HG03139 (cell line): Measurements from ENCODE around the gene PRKCQ.

Experiments
- ATAC-seq: cut with Tn5 transposase; IDR thresholded peaks from one replicate; pipeline ENCODE4 v1.9.1; 2021; ENCODE audit not compliant: unreplicated experiment

Gene PRKCQ

DNA sequence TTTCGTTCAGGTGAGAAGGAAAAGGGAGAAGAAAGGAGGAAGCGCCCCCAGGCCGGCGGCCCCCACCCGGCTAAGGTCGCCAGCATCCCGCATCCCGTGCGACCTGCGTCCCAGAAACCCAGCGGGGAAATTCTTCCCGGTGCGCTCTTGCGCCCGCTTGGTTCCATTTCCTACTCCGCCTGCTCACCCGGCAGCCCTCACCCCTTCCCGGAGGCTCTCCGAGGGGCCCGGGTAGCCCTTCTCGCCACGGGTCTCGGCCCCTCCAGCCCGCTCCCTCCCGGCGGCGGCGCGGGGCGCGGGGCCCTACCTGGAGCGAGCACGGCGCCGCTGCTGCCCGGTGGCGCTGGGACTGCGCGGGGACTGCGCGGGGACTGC lies at the start of gene PRKCQ:
Gene PRKCQ, minus strand, starts transcription at position 373 of the 375 bp plus-strand sequence. CDS start 65,141 bp downstream, outside the sequence.
- ATAC-seq: peak; percentile 20

GRCh38 chr10:6625428-6625827 lies 45.4 kb upstream of the PRKCQ start:
- no peak for ATAC-seq

- no peak for ATAC-seq
These were observed 44.3 kb upstream of the PRKCQ start for GRCh38 chr10:6624392-6624791.

DNA sequence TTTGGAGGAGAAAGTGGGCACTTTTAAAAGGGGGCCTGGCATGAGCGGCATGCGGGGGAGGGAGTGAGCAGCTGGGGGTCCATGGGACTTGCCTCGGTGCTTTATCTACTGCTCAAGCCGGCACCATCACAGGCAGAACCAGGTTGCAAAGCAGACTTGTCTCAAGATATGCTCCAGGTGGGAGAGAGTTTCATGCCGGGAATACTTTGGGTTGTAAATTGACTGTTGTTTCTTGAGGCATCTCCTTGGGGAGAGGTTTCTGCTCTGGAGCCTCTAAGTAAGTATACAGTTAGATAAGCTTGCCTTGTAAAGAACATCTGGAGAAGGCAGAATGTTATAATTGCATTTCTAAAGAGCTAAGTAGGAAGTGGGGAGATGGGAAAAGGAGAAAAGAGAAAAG lies 42.8 kb upstream of the PRKCQ start:
- no peak for ATAC-seq

DNA sequence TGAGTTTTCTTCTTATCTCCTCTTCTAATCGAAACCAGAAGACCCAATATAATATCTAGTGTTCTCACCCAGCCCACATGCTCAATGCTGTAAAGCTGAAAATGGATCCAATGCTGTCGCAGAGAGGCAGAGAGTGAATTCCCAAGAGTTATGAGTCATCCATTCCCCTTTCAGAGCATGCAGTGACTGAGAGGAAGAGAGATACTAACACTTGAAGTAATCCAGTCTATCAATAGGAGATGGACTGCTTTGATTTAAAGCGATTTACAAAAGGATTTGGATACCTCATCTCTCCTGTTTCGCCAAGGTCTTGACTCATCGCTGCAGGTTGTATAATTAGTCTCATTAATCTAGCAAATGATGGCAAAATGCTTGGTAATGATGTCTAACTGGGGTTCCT lies 41.5 kb upstream of the PRKCQ start:
- no peak for ATAC-seq

- ATAC-seq: no peak
These were observed 39.6 kb upstream of the PRKCQ start for GRCh38 chr10:6619660-6620059.

DNA sequence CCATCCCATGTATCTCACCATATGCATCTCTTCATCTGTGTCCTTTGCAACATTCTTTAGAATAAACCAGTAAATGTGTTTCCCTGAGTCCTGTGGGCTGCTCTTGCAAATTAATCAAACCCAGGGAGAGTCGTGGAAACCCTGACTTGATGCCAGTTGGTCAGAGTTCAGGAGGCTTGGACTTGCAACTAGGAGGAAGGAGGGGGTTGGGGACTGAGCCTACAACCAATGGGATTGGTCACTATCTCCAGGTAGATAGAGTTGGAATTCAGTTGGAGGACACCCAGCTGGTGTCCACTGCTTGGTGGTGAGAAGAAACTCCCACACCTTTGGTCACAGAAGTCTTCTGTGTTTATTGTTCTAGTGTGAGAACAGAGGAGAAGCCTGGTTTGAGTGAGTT lies 38.3 kb upstream of the PRKCQ start:
- ATAC-seq: no peak

DNA sequence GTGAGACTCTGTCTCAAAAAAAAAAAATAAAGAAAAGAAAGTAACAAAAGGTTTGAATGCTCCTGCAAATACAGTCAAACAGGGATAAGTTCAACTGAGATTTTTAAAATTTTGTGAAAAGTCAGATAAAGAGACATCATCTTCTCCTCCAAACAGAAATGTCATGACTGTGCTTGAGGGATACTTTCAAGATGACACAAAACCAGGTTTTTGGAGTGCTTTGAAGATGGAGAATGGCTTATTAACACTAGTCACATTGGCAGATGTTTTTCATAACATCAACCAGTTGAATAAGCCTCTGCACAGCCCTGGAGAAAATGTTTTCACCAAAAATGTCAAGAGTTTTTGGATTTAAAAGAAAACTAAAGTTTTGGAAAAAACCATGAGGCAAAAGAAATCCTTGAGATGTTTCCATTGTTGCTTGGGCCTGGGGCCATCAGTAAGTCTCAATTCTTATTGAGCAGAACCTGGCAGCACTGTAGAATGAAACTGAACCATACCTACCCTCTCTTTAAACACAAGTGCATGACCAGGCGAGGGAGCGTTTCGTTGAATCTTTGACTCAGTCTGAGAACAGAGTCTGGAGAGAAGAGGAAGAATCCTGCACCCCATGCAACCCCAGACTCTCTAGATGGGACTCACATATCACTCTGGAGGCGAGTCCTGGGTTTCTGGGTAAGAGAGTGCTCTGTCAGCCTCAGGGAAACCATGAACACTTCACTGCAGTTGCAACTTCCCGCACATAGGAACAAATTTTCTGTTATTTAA lies 37.4 kb upstream of the PRKCQ start:
- ATAC-seq: no peak

DNA sequence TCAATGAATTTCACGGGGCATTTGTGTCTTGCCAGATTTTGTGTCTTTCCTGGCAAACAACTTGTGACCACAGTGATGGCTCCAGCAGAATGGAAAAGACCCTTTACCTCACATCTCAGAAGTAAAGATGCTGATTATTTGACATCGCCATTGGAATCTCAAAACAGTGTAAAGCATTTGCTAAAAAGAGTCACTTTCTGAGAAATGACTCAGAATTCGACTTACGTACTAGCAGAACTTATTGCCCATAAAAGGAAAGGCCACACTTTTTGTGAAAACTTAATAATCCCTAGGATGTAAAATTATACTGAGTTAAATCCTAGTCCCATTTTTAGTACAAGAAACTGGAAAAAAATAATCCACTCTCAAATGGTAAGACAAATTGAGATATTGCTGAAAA lies 35.9 kb upstream of the PRKCQ start:
- ATAC-seq: no peak

- no peak for ATAC-seq
These were observed 32.3 kb upstream of the PRKCQ start for GRCh38 chr10:6612371-6612770.

- no peak for ATAC-seq
These were observed 30.6 kb upstream of the PRKCQ start for GRCh38 chr10:6610647-6611046.

DNA sequence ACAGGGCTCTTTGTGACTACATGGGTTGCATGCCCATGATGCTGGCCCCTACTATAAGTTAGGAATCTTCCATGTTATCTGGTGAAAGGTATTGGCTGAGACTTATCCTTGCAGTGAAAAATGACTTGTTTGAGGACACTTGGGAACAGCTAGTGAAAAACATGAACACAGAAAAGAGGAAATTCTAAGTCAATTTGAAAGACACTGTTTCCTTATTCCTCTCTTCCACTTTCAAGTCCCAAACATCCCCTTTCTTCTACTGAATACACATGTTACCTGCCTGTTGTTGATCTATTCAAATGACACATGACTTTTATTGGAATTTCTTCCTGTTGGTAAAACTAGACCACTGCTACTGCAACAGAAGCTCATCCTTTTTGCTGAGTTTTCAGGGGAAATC lies 29.5 kb upstream of the PRKCQ start:
- no peak for ATAC-seq

DNA sequence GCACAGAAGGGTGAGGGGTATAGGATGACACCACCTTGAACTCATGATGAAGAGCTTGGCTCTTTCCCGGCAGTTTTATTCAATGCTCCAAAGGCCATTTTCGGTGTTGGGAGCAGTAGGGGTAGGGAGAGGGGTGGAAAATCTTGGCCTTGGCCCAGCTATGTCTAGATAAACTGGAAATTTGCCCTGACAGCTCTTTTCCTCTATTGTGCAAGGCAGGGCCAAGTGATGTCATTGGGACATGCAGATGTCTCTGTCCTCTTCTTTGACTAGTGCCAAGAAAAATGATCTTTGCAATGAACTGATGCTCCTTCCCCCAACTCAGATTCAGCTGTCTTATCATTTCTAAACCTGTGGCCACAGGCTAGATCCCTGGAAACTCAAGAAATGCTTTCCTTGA lies 27.7 kb upstream of the PRKCQ start:
- ATAC-seq: no peak

DNA sequence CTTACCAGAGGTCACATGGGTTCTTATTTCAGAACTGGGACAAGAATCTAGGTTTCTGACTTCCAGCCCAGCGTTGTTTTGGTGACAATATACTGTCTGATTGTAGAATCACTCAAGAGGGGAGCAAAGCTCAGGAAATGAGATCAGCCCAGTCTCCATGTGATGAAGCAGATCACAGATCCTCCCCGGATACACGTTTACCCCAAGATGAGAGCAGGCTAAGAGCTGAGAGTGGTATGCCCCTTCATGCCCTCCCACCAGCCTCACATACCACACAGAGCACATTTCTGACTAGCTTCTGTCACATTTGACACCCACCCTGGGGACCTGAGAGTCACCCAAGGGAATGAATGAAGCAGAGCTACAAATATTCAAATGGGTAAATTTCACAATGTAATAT lies 27.1 kb upstream of the PRKCQ start:
- no peak for ATAC-seq

- no peak for ATAC-seq
These were observed 23.4 kb upstream of the PRKCQ start for GRCh38 chr10:6603142-6604125.

GRCh38 chr10:6602700-6603084 lies 22.6 kb upstream of the PRKCQ start:
- no peak for ATAC-seq

- ATAC-seq: no peak
These were observed 22.1 kb upstream of the PRKCQ start for GRCh38 chr10:6602026-6602699.

DNA sequence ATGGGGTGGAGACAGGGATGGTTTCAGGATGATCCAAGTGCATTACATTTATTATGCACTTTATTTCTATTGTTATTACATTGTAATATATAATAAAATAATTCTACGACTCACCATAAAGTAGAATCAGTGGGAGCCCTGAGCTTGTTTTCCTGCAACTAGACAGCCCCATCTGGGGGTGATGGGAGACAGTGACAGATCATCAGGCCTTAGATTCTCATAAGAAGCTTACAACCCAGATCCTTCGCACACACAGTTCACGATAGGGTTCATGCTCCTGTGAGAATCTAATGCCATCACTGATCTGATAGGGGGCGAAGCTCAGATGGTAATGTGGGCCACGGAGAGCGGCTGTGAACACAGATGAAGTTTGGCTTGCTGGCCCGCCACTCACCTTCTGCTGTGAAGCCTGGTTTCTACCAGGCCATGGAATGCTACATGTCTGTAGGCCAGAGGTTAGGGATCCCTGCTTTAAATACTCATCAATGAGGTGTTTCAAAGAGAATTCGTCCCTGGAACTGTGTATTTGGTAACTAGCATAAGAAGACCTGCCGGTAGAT lies 21.2 kb upstream of the PRKCQ start:
- ATAC-seq: no peak

DNA sequence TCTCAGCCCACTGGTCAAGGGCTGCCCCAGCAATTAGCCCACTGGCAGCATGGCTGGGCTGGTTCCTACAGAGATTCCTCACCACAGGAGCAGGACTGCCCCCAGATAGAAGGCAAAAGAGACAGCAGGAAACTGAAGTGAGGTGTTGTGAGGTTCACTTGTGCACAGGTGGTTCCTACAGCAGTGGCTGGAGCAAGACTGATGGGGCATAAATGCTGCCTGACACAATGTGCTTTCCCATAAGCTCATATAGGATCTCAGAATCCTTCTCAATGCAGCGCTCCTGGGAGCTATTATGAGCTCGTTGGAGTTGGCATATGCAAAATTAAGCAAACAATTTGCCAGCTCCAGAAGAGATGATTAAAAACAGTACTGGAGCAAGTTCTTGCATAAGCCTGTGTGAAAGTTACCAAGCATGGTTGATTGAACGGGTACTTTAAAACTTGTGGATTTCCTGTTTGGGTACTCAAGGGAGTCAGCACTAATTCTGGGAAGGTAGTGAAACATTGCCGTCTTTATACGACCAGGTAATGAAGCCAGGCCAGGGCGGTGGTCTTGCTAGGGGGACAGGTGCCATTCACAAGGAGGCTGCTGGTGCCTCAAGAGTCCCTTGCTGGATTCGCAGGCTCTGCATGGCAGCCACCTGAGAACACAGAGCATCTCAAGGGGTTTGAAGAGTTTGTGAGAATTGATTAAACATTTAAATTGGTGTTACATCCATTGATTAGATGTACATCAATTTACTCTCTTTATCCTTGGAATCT lies 20.3 kb upstream of the PRKCQ start:
- no peak for ATAC-seq

DNA sequence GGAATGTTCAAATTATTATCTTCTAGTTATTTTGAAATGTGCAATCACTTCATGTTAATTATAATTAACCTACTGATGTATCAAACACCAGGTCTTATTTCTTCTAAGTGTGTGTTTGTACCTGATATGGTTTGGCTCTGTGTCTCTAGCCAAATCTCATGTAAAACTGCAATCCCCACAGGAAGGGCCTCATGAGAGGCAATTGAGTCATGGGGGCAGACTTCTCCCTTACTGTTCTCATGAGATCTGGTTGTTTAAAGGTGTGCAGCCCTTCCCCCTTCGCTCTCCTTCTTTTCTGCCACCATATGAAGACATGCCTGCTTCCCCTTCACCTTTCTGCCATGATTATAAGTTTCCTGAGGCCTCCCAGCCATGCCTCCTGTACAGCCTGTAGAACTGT lies 18.6 kb upstream of the PRKCQ start:
- ATAC-seq: no peak

GRCh38 chr10:6597478-6597877 lies 17.4 kb upstream of the PRKCQ start:
- no peak for ATAC-seq
